ENCODE measurements around the gene RBP7. TPM values are rescaled to one million over a fixed set of nuclear protein-coding genes. Genes with fewer than 3 reads are reported as not detected.

RBP7 gene
- total RNA-seq, 1 experiment from 2014 or later: not detected

DNA sequence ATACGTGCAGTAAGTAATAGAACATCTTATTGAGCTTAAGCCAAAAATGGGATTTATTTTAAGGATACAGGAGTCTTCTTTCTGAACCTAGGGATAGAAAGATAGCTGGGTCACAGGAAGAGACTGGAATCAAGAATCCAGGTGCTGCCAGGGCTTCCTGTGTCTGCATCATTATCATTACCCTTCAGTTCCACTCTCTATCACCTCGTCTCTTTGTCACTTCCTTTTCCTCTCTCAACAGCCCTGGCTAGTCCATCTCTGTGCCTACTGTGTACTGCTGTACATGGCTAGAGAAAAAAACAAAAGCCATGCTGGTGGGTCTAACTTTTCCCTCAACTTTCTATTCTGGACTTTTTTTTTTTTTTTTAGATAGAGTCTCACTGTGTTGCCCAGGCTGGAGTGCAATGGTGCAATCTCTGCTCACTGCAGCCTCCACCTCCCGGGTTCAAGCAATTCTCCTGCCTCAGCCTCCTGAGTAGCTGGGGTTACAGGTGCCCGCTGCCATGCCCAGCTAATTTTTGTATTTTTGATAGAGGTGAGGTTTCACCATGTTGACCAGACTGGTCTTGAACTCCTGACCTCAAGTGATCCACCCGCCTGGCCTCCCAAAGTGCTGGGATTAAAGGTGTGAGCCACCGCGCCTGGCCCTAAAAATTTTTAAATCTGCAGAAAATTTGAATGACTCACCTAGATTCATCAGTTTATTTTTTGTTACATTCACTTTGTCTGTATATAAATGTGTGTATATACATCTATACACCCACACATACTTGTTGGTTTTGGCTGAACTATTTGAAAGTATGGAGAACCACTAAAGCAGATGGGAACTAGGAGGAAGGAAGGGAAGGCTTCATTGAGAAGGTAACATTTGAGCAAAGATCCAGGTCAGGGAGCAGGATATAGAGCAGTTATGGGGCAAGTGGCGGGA is 67.7 kb downstream of the RBP7 start:
- DNase-seq (ENCODE audit: low read depth): no peak

DNA sequence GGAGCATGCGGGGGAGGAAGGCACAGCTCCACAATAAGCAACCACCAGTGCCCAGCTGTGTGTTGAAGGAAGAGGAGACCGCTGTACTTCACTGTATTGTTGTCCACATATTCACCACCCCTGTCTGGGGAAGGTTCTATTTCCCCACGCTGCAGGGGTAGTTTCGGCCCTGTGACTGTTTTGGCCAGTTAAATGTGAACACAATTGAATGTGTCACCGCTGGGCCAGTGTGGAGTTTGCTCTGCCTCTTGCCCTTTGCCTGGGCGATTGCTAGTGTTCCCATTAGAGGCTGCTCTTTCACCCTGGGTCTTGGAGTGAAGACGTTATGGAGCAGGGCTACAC is 68.3 kb downstream of the RBP7 start:
- no peak for DNase-seq (ENCODE audit: low read depth)

Other genes with a start within 250 kb of the RBP7 start
- 30.8 and 32.3 TPM in 2 replicates for gene CLSTN1, start 173.3 kb upstream of the RBP7 start, total RNA-seq (2014; rRNA removed)
- gene CTNNBIP1, start 87.0 kb upstream of the RBP7 start, total RNA-seq (2014; rRNA removed): 18.0 and 23.3 TPM in 2 replicates
- gene LZIC, start 53.8 kb upstream of the RBP7 start, total RNA-seq (2014; rRNA removed): 32.8 and 36.8 TPM in 2 replicates
- gene NMNAT1, start 53.8 kb upstream of the RBP7 start, total RNA-seq (2014; rRNA removed): 9.0 and 11.0 TPM in 2 replicates
- gene UBE4B, start 35.7 kb downstream of the RBP7 start, total RNA-seq (2014; rRNA removed): 24.7 and 27.6 TPM in 2 replicates
- gene KIF1B, start 213.3 kb downstream of the RBP7 start, total RNA-seq (2014; rRNA removed): 23.5 and 33.2 TPM in 2 replicates

Measured in LHCN-M2 (cell line).